DOHH2 (cell line): ENCODE data around the gene IL17RA.

Experiments
- EZH2phosphoT487 ChIP-seq: fragments of 200-600 bp; sonication (generic); IDR thresholded peaks from 2 replicates; pipeline ENCODE4 v1.6.1; 2017; ENCODE audit warnings: borderline replicate concordance, mild to moderate bottlenecking, antibody characterized with exemption, low read length, moderate library complexity, mixed read lengths
- TF ChIP-seq, protein P1 (sequence below): fragments of 200-600 bp; sonication (generic); IDR thresholded peaks from one replicate; pipeline ENCODE4 v1.5.1; 2014; ENCODE audit warnings: antibody characterized with exemption, mild to moderate bottlenecking, low read depth, low read length; ENCODE audit not compliant: poor library complexity, severe bottlenecking

DNA sequence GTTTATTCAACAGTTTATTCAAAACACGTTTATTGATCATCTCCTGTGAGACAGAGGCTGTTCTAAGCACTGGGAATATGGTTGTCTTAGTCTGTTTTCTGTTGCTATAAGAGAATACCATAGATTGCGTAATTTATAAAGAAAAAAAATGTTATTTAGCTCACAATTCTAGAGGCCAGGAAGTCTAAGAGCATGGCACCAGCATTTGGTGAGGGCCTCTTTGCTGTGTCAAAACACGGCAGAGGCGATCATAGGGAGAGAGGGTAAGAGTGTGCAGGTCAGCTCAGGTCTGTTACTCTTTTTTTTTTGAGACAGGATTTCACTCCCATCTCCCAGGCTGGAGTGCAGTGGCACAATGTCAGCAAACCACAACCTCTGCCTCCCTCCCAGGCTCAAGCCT is 5.2 kb upstream of the IL17RA start:
- TF ChIP-seq EZH2phosphoT487 = no peak
- TF ChIP-seq, protein P1, sequence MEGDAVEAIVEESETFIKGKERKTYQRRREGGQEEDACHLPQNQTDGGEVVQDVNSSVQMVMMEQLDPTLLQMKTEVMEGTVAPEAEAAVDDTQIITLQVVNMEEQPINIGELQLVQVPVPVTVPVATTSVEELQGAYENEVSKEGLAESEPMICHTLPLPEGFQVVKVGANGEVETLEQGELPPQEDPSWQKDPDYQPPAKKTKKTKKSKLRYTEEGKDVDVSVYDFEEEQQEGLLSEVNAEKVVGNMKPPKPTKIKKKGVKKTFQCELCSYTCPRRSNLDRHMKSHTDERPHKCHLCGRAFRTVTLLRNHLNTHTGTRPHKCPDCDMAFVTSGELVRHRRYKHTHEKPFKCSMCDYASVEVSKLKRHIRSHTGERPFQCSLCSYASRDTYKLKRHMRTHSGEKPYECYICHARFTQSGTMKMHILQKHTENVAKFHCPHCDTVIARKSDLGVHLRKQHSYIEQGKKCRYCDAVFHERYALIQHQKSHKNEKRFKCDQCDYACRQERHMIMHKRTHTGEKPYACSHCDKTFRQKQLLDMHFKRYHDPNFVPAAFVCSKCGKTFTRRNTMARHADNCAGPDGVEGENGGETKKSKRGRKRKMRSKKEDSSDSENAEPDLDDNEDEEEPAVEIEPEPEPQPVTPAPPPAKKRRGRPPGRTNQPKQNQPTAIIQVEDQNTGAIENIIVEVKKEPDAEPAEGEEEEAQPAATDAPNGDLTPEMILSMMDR = no peak
